HCT116 (cell line): Measurements from ENCODE around the gene TMEM131.

ENCODE experiments used
- CTCF ChIP-seq, 3 experiments: fragments of 200-600 bp in 1 of 3; sonication (generic) in 1 of 3; IDR thresholded peaks in 2 of 3; conservative IDR thresholded peaks in 1 of 3; 2 replicates each; pipeline ENCODE4 v1.5.1; 2012 to 2017; ENCODE audit warnings: low read depth in 2 of 3, low read length in 2 of 3, antibody characterized with exemption in 1 of 3, borderline replicate concordance in 1 of 3, control low read depth in 1 of 3, mild to moderate bottlenecking in 1 of 3, mixed read lengths in 1 of 3, mixed run types in 1 of 3, moderate library complexity in 1 of 3; ENCODE audit not compliant: insufficient read depth in 1 of 3
- POLR2A ChIP-seq: IDR thresholded peaks from 2 replicates; pipeline ENCODE4 v1.7.0; 2011; ENCODE audit warnings: borderline replicate concordance; ENCODE audit not compliant: insufficient read depth, insufficient read length; ENCODE audit errors: extremely low read depth
- REST ChIP-seq: IDR thresholded peaks from 2 replicates; pipeline ENCODE4 v1.6.1; 2012; ENCODE audit warnings: low read depth
- TCF7L2 ChIP-seq: IDR thresholded peaks from 2 replicates; pipeline ENCODE4 v1.7.0; 2011; ENCODE audit warnings: borderline replicate concordance, inconsistent platforms; ENCODE audit not compliant: insufficient read depth, insufficient read length; ENCODE audit errors: extremely low read depth

- TF ChIP-seq REST (no peak), CTCF (IDR thresholded peaks at IDR 0.05 in 2 of 3, conservative IDR thresholded peaks at IDR 0.05 in 1 of 3; ENCODE audit: borderline replicate concordance in 1 of 3, insufficient read depth in 1 of 3, low read depth in 2 of 3, low read length in 2 of 3) (no peak), POLR2A (no peak), TCF7L2 (peak; percentile 48)
Observed at GRCh38 chr2:97936199-97936598, 59.5 kb downstream of the TMEM131 start.
